SK-N-SH treated with all-trans-retinoic acid at 6 μM for 48 hours (cell line): Measurements from ENCODE around the gene SNAPIN.

Experiments used
- ATAC-seq: fragments of 200-7000 bp; cut with Tn5 transposase; 3 replicates; pipeline ENCODE4 v1.9.1; 2020; ENCODE audit warnings: mild to moderate bottlenecking, moderate library complexity
- BACH2 ChIP-seq: fragments of 250-450 bp; sonication (Bioruptor Pico); IDR thresholded peaks from 2 replicates; pipeline ENCODE4 v1.9.0; 2021; ENCODE audit warnings: mild to moderate bottlenecking, borderline replicate concordance
- CSDC2 ChIP-seq: fragments of 250-450 bp; sonication (Bioruptor Pico); IDR thresholded peaks from 2 replicates; pipeline ENCODE4 v1.5.0; 2020; ENCODE audit warnings: mild to moderate bottlenecking, moderate library complexity
- ESRRG ChIP-seq: fragments of 250-450 bp; sonication (Bioruptor Pico); IDR thresholded peaks from 2 replicates; pipeline ENCODE4 v1.6.1; 2021; ENCODE audit warnings: mild to moderate bottlenecking
- GLIS3 ChIP-seq: fragments of 250-450 bp; sonication (Bioruptor Pico); IDR thresholded peaks from 2 replicates; pipeline ENCODE4 v1.5.0; 2020; ENCODE audit warnings: mild to moderate bottlenecking, moderate library complexity
- OSR1 ChIP-seq: fragments of 250-450 bp; sonication (Bioruptor Pico); IDR thresholded peaks from 2 replicates; pipeline ENCODE4 v1.8.0; 2022; ENCODE audit warnings: moderate library complexity, mild to moderate bottlenecking, inconsistent platforms
- PPARA ChIP-seq: fragments of 250-450 bp; sonication (Bioruptor Pico); IDR thresholded peaks from 2 replicates; pipeline ENCODE4 v1.5.0; 2020; ENCODE audit warnings: mild to moderate bottlenecking, borderline replicate concordance
- RARB ChIP-seq: fragments of 250-450 bp; sonication (Bioruptor Pico); IDR thresholded peaks from 2 replicates; pipeline ENCODE4 v1.8.0; 2021; ENCODE audit warnings: mild to moderate bottlenecking, moderate library complexity
- TCF4 ChIP-seq: fragments of 250-450 bp; sonication (Bioruptor Pico); IDR thresholded peaks from 2 replicates; pipeline ENCODE4 v1.8.0; 2021; ENCODE audit warnings: mild to moderate bottlenecking, moderate library complexity, borderline replicate concordance
- TOX ChIP-seq: fragments of 250-450 bp; sonication (Bioruptor Pico); IDR thresholded peaks from 2 replicates; pipeline ENCODE4 v1.8.0; 2021; ENCODE audit warnings: mild to moderate bottlenecking, moderate library complexity, borderline replicate concordance
- ZC3H10 ChIP-seq: fragments of 250-450 bp; sonication (Bioruptor Pico); IDR thresholded peaks from 2 replicates; pipeline ENCODE4 v1.5.1; 2021; ENCODE audit warnings: mild to moderate bottlenecking, moderate library complexity
- ZFP3 ChIP-seq: fragments of 250-450 bp; sonication (Bioruptor Pico); IDR thresholded peaks from 2 replicates; pipeline ENCODE4 v1.5.0; 2020; ENCODE audit warnings: mild to moderate bottlenecking, moderate library complexity
- ZFP30 ChIP-seq: fragments of 450-650 bp; formaldehyde crosslinking; IDR thresholded peaks from 2 replicates; pipeline ENCODE4 v1.5.0; 2022; ENCODE audit warnings: mild to moderate bottlenecking, moderate library complexity
- ZNF70 ChIP-seq: fragments of 450-650 bp; formaldehyde crosslinking; IDR thresholded peaks from 2 replicates; pipeline ENCODE4 v1.5.0; 2020; ENCODE audit warnings: mild to moderate bottlenecking, moderate library complexity
- ZNF8 ChIP-seq: fragments of 450-650 bp; formaldehyde crosslinking; IDR thresholded peaks from 2 replicates; pipeline ENCODE4 v1.5.0; 2020; ENCODE audit warnings: mild to moderate bottlenecking, moderate library complexity
- TF ChIP-seq, protein P1 (sequence below): fragments of 250-450 bp; sonication (Bioruptor Pico); IDR thresholded peaks from 2 replicates; pipeline ENCODE4 v1.5.1; 2021; ENCODE audit warnings: mild to moderate bottlenecking, moderate library complexity
- TF ChIP-seq, protein P2 (sequence below): fragments of 250-450 bp; sonication (Bioruptor Pico); IDR thresholded peaks from 2 replicates; pipeline ENCODE4 v1.8.0; 2020; ENCODE audit warnings: mild to moderate bottlenecking, moderate library complexity, borderline replicate concordance
- TF ChIP-seq, protein P3 (sequence below): fragments of 250-450 bp; sonication (Bioruptor Pico); IDR thresholded peaks from 2 replicates; pipeline ENCODE4 v1.5.1; 2020; ENCODE audit warnings: low read depth, mild to moderate bottlenecking, moderate library complexity
- TF ChIP-seq, protein P4 (sequence below): fragments of 250-450 bp; sonication (Bioruptor Pico); IDR thresholded peaks from 2 replicates; pipeline ENCODE4 v1.8.0; 2021; ENCODE audit warnings: low read depth, mild to moderate bottlenecking, moderate library complexity, borderline replicate concordance
- TF ChIP-seq, protein P5 (sequence below): fragments of 250-450 bp; sonication (Bioruptor Pico); IDR thresholded peaks from 2 replicates; pipeline ENCODE4 v1.5.0; 2020; ENCODE audit warnings: mild to moderate bottlenecking, moderate library complexity

The SNAPIN gene

DNA sequence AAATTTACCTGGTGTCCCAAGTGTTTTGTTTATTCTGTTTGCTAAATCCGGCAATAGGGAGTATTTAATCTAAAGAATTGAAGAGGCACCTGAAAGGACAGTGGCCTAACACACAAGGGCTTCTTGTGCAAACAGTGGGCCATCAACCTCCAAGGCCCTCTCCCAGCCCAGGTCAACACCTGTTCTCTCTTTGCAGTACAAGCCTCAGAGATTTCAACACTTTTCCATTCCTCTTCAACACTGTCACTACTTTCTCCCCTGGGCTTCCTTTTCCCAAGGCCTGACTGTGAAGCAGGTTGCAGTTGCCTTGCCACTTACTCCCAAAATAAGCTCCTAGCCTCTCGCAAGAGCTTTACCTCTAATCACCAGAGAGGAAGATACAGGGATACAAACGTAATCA lies 3.2 kb upstream of the SNAPIN start:
- no peak for ATAC-seq
- TF ChIP-seq GLIS3 (CRISPR knock-in tag): no peak
- no peak for TF ChIP-seq ZNF8
- no peak for TF ChIP-seq ZC3H10 (CRISPR knock-in tag)
- TF ChIP-seq ESRRG (CRISPR knock-in tag): no peak
- TF ChIP-seq, protein P1, sequence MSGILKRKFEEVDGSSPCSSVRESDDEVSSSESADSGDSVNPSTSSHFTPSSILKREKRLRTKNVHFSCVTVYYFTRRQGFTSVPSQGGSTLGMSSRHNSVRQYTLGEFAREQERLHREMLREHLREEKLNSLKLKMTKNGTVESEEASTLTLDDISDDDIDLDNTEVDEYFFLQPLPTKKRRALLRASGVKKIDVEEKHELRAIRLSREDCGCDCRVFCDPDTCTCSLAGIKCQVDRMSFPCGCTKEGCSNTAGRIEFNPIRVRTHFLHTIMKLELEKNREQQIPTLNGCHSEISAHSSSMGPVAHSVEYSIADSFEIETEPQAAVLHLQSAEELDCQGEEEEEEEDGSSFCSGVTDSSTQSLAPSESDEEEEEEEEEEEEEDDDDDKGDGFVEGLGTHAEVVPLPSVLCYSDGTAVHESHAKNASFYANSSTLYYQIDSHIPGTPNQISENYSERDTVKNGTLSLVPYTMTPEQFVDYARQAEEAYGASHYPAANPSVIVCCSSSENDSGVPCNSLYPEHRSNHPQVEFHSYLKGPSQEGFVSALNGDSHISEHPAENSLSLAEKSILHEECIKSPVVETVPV (CRISPR knock-in tag): no peak
- TF ChIP-seq TOX: no peak
- TF ChIP-seq, protein P2, sequence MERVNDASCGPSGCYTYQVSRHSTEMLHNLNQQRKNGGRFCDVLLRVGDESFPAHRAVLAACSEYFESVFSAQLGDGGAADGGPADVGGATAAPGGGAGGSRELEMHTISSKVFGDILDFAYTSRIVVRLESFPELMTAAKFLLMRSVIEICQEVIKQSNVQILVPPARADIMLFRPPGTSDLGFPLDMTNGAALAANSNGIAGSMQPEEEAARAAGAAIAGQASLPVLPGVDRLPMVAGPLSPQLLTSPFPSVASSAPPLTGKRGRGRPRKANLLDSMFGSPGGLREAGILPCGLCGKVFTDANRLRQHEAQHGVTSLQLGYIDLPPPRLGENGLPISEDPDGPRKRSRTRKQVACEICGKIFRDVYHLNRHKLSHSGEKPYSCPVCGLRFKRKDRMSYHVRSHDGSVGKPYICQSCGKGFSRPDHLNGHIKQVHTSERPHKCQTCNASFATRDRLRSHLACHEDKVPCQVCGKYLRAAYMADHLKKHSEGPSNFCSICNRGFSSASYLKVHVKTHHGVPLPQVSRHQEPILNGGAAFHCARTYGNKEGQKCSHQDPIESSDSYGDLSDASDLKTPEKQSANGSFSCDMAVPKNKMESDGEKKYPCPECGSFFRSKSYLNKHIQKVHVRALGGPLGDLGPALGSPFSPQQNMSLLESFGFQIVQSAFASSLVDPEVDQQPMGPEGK (CRISPR knock-in tag): no peak
- no peak for TF ChIP-seq OSR1 (CRISPR knock-in tag)
- TF ChIP-seq CSDC2 (CRISPR knock-in tag): no peak
- TF ChIP-seq RARB (CRISPR knock-in tag): no peak
- no peak for TF ChIP-seq PPARA
- no peak for TF ChIP-seq BACH2 (CRISPR knock-in tag)

GRCh38 chr1:153659175-153659534 lies 652 bp downstream of the SNAPIN start:
- TF ChIP-seq ZFP3 (CRISPR knock-in tag): no peak
- TF ChIP-seq ZNF8: no peak
- TF ChIP-seq ZC3H10 (CRISPR knock-in tag): no peak
- TF ChIP-seq, protein P1 (CRISPR knock-in tag): no peak
- TF ChIP-seq TOX: no peak
- TF ChIP-seq ZFP30 (CRISPR knock-in tag): no peak
- no peak for TF ChIP-seq RARB (CRISPR knock-in tag)
- no peak for TF ChIP-seq ZNF70 (CRISPR knock-in tag)
- no peak for TF ChIP-seq TCF4 (CRISPR knock-in tag)
- TF ChIP-seq, protein P3, sequence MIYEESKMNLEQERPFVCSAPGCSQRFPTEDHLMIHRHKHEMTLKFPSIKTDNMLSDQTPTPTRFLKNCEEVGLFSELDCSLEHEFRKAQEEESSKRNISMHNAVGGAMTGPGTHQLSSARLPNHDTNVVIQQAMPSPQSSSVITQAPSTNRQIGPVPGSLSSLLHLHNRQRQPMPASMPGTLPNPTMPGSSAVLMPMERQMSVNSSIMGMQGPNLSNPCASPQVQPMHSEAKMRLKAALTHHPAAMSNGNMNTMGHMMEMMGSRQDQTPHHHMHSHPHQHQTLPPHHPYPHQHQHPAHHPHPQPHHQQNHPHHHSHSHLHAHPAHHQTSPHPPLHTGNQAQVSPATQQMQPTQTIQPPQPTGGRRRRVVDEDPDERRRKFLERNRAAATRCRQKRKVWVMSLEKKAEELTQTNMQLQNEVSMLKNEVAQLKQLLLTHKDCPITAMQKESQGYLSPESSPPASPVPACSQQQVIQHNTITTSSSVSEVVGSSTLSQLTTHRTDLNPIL (CRISPR knock-in tag): no peak
- TF ChIP-seq ESRRG (CRISPR knock-in tag): no peak
- TF ChIP-seq, protein P4, sequence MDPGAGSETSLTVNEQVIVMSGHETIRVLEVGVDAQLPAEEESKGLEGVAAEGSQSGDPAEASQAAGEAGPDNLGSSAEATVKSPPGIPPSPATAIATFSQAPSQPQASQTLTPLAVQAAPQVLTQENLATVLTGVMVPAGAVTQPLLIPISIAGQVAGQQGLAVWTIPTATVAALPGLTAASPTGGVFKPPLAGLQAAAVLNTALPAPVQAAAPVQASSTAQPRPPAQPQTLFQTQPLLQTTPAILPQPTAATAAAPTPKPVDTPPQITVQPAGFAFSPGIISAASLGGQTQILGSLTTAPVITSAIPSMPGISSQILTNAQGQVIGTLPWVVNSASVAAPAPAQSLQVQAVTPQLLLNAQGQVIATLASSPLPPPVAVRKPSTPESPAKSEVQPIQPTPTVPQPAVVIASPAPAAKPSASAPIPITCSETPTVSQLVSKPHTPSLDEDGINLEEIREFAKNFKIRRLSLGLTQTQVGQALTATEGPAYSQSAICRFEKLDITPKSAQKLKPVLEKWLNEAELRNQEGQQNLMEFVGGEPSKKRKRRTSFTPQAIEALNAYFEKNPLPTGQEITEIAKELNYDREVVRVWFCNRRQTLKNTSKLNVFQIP (CRISPR knock-in tag): no peak
- TF ChIP-seq, protein P2 (CRISPR knock-in tag): no peak
- no peak for TF ChIP-seq OSR1 (CRISPR knock-in tag)
- TF ChIP-seq, protein P5, sequence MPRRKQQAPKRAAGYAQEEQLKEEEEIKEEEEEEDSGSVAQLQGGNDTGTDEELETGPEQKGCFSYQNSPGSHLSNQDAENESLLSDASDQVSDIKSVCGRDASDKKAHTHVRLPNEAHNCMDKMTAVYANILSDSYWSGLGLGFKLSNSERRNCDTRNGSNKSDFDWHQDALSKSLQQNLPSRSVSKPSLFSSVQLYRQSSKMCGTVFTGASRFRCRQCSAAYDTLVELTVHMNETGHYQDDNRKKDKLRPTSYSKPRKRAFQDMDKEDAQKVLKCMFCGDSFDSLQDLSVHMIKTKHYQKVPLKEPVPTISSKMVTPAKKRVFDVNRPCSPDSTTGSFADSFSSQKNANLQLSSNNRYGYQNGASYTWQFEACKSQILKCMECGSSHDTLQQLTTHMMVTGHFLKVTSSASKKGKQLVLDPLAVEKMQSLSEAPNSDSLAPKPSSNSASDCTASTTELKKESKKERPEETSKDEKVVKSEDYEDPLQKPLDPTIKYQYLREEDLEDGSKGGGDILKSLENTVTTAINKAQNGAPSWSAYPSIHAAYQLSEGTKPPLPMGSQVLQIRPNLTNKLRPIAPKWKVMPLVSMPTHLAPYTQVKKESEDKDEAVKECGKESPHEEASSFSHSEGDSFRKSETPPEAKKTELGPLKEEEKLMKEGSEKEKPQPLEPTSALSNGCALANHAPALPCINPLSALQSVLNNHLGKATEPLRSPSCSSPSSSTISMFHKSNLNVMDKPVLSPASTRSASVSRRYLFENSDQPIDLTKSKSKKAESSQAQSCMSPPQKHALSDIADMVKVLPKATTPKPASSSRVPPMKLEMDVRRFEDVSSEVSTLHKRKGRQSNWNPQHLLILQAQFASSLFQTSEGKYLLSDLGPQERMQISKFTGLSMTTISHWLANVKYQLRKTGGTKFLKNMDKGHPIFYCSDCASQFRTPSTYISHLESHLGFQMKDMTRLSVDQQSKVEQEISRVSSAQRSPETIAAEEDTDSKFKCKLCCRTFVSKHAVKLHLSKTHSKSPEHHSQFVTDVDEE: no peak
- no peak for TF ChIP-seq BACH2 (CRISPR knock-in tag)
- TF ChIP-seq PPARA: no peak
- TF ChIP-seq CSDC2 (CRISPR knock-in tag): no peak
- TF ChIP-seq GLIS3 (CRISPR knock-in tag): no peak
- TF ChIP-seq, all 23 proteins: peak for 0
- ATAC-seq: peak; percentile 13
